HepG2 (cell line): ENCODE data around the gene VMO1. TPM values are rescaled to one million over a fixed set of nuclear protein-coding genes. Genes with fewer than 3 reads are reported as not detected.

Experiments
- ARNT2 ChIP-seq: sonication (generic); formaldehyde crosslinking; IDR thresholded peaks from 2 replicates; pipeline ENCODE4 v1.8.0; 2022; ENCODE audit warnings: mild to moderate bottlenecking, low read depth, missing genetic modification reagents, moderate library complexity
- ATF7-NPFF ChIP-seq: sonication (generic); formaldehyde crosslinking; IDR thresholded peaks from 2 replicates; pipeline ENCODE4 v1.8.1; 2023; ENCODE audit warnings: mild to moderate bottlenecking, low read depth, missing genetic modification reagents, moderate library complexity
- BRCA1 ChIP-seq: sonication (generic); formaldehyde crosslinking; IDR thresholded peaks from 2 replicates; pipeline ENCODE4 v1.4.0; 2020; ENCODE audit warnings: missing genetic modification reagents
- FIP1L1 ChIP-seq: fragments of 200-400 bp; formaldehyde crosslinking; IDR thresholded peaks from 2 replicates; pipeline ENCODE4 v1.6.1; 2018; ENCODE audit warnings: low read depth, mild to moderate bottlenecking, low read length, moderate library complexity, borderline replicate concordance; ENCODE audit not compliant: insufficient read depth
- KAT7 ChIP-seq: IDR thresholded peaks from 2 replicates; pipeline ENCODE4 v1.6.1; 2018; ENCODE audit warnings: borderline replicate concordance, missing compliant biosample characterization
- NFKBIZ ChIP-seq: IDR thresholded peaks from 2 replicates; pipeline ENCODE4 v1.6.1; 2018; ENCODE audit warnings: missing genetic modification reagents, missing compliant biosample characterization
- NONO ChIP-seq, 2 experiments: fragments of 450-650 bp in 1 of 2; sonication (generic) in 1 of 2; formaldehyde crosslinking in 1 of 2; IDR thresholded peaks in 1 of 2; conservative IDR thresholded peaks in 1 of 2; 2 replicates each; pipeline versions ENCODE4 v1.6.1 to v1.8.0; 2017 to 2022; ENCODE audit warnings: mild to moderate bottlenecking in 1 of 2, missing genetic modification reagents in 1 of 2, moderate library complexity in 1 of 2
- RBFOX2 ChIP-seq: fragments of 200-400 bp; formaldehyde crosslinking; IDR thresholded peaks from 2 replicates; pipeline ENCODE4 v1.6.1; 2017; ENCODE audit warnings: low read depth, mild to moderate bottlenecking, low read length
- SAFB2 ChIP-seq: sonication (generic); formaldehyde crosslinking; IDR thresholded peaks from 2 replicates; pipeline ENCODE4 v1.5.1; 2020; ENCODE audit warnings: missing genetic modification reagents, low read depth, mild to moderate bottlenecking, borderline replicate concordance
- SMC3 ChIP-seq: IDR thresholded peaks from 2 replicates; pipeline ENCODE4 v1.6.1; 2011; ENCODE audit warnings: low read length, improper control_type of control experiment
- THAP11 ChIP-seq: IDR thresholded peaks from 2 replicates; pipeline ENCODE4 v1.6.1; 2016; ENCODE audit warnings: missing biosample characterization, missing genetic modification reagents
- TOPORS ChIP-seq: sonication (generic); formaldehyde crosslinking; IDR thresholded peaks from 2 replicates; pipeline ENCODE4 v1.8.0; 2023; ENCODE audit warnings: mild to moderate bottlenecking, missing genetic modification reagents
- ZC3H13 ChIP-seq: sonication (generic); formaldehyde crosslinking; IDR thresholded peaks from 2 replicates; pipeline ENCODE4 v1.8.1; 2023; ENCODE audit warnings: mild to moderate bottlenecking, missing genetic modification reagents, moderate library complexity
- ZNF431 ChIP-seq: sonication (generic); formaldehyde crosslinking; IDR thresholded peaks from 2 replicates; pipeline ENCODE4 v1.9.0; 2022; ENCODE audit warnings: missing genetic modification reagents, low read depth, mild to moderate bottlenecking, borderline replicate concordance
- ZNF552 ChIP-seq: sonication (generic); formaldehyde crosslinking; IDR thresholded peaks from 2 replicates; pipeline ENCODE4 v1.9.0; 2022; ENCODE audit warnings: missing genetic modification reagents, mild to moderate bottlenecking, borderline replicate concordance
- ZNF619 ChIP-seq: sonication (generic); formaldehyde crosslinking; IDR thresholded peaks from 2 replicates; pipeline ENCODE4 v1.4.0; 2020; ENCODE audit warnings: mild to moderate bottlenecking, missing genetic modification reagents
- ZNF644 ChIP-seq: IDR thresholded peaks from 2 replicates; pipeline ENCODE4 v1.6.1; 2016; ENCODE audit warnings: low read depth
- ZNF709 ChIP-seq: sonication (generic); formaldehyde crosslinking; IDR thresholded peaks from 2 replicates; pipeline ENCODE4 v1.5.0; 2020; ENCODE audit warnings: mild to moderate bottlenecking, missing genetic modification reagents
- ZNF747 ChIP-seq: sonication (generic); formaldehyde crosslinking; IDR thresholded peaks from 2 replicates; pipeline ENCODE4 v1.8.1; 2023; ENCODE audit warnings: missing genetic modification reagents, mild to moderate bottlenecking, borderline replicate concordance
- ZSCAN12 ChIP-seq: sonication (generic); formaldehyde crosslinking; IDR thresholded peaks from 2 replicates; pipeline ENCODE4 v1.9.0; 2021; ENCODE audit warnings: mild to moderate bottlenecking, missing genetic modification reagents
- ZSCAN31 ChIP-seq: sonication (generic); formaldehyde crosslinking; IDR thresholded peaks from 2 replicates; pipeline ENCODE4 v1.5.0; 2020; ENCODE audit warnings: low read depth, mild to moderate bottlenecking, missing genetic modification reagents
- polyA plus RNA-seq, 8 experiments: library from polyadenylated mRNA; depleted of rRNA in 3 of 8; stranded (reverse) in 7 of 8; unstranded in 1 of 8; fragments of >200 nt; fragmentation: Illumina TruSeq in 4 of 8; extraction: Trizol in 4 of 8; gene quantifications; 2 replicates each; pipeline versions ENCODE4 v1.2.1 to v1.2.3, GENCODE V29; 2011 to 2016; ENCODE audit warnings: low read depth in 4 of 8, missing spikeins in 1 of 8, mixed read lengths in 1 of 8; ENCODE audit not compliant: insufficient read depth in 1 of 8
- total RNA-seq, 5 experiments: library from RNA; depleted of rRNA; stranded (reverse); fragments of >200 nt; fragmentation: Illumina TruSeq; extraction: Trizol; gene quantifications; 2 replicates each; pipeline ENCODE4 v1.2.3, GENCODE V29; 2016; ENCODE audit warnings: low read depth in 1 of 5
- TF ChIP-seq, protein P1 (sequence below): sonication (generic); formaldehyde crosslinking; IDR thresholded peaks from 2 replicates; pipeline ENCODE4 v1.4.0; 2020; ENCODE audit warnings: mild to moderate bottlenecking, missing genetic modification reagents
- TF ChIP-seq, protein P2 (sequence below): sonication (generic); formaldehyde crosslinking; IDR thresholded peaks from 2 replicates; pipeline ENCODE4 v1.4.0; 2020; ENCODE audit warnings: missing genetic modification reagents, borderline replicate concordance
- TF ChIP-seq, protein P3 (sequence below): sonication (generic); formaldehyde crosslinking; IDR thresholded peaks from 2 replicates; pipeline ENCODE4 v1.4.0; 2020; ENCODE audit warnings: missing genetic modification reagents
- TF ChIP-seq, protein P4 (sequence below): IDR thresholded peaks from 2 replicates; pipeline ENCODE4 v1.6.1; 2016

The VMO1 gene
- total and polyA plus RNA-seq, 2 of the 13 experiments (the other 11 are each of a cell fraction or from before 2014, with no cell fraction given) = not detected

DNA sequence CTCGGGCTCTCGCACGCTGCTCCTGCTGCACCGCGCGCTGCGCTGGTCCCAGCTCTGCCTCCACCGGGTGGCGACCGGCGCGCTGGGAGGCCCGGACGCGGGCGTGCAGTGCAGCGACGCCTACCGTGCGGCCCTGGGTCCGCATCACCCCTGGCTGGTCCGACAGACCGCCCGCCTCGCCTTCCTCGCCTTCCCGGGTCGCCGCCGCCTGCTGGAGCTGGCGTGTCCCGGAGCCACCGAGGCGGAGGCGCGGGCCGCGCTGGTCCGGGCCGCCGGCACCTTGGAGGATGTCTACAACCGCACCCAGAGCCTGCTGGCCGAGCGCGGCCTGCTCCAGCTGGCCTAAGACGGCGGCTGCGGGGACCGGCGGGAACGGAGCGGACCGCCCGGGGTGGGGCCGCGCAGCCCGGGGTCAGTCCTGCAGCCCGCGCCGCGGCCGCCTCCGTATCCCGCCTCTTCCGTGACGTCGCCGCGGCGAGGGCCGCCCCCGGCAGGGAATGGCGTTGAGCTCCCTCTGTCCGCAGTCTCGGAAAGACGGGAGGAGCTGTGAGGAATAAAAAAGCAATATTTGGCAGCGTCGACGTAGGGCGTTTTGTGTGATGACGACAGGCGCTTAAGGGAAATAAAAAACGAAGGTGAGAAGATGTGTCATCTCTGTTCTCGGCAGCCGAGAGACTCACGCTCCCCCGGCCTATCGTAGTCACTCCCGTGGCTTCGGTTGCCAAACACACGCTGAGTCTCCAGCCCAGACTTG is 4.0 kb upstream of the VMO1 start (continued):
- TF ChIP-seq BRCA1 (CRISPR knock-in tag) (peak; percentile 57; the same call in 1 of the 2 replicates), ZNF709 (peak; percentile 91), ARNT2 (CRISPR knock-in tag) (peak; percentile 68; the same call in 1 of the 2 replicates), ZNF619 (CRISPR knock-in tag) (no peak), ZC3H13 (CRISPR knock-in tag) (peak; percentile 97), NONO (IDR thresholded peaks at IDR 0.05) (no peak), NONO (CRISPR knock-in tag; conservative IDR thresholded peaks at IDR 0.05) (peak; percentile 87), SMC3 (peak; percentile 26; the same call in 1 of the 2 replicates), THAP11 (peak; percentile 79; the same call in 1 of the 2 replicates), FIP1L1 (no peak), ZSCAN31 (CRISPR knock-in tag) (peak; percentile 89), ZNF431 (CRISPR knock-in tag) (peak; percentile 76; the same call in 1 of the 2 replicates), RBFOX2 (peak; percentile 97), TOPORS (0 out of 2 replicates have a peak, but pooled peaks have one; percentile 71), ZNF552 (CRISPR knock-in tag) (no peak; the same call in 1 of the 2 replicates), ATF7-NPFF (CRISPR knock-in tag) (peak; percentile 95), KAT7 (CRISPR knock-in tag) (0 out of 2 replicates have a peak, but pooled peaks have one; percentile 64), SAFB2 (CRISPR knock-in tag) (peak; percentile 73; the same call in 1 of the 2 replicates), NFKBIZ (no peak), ZNF644 (no peak), ZSCAN12 (CRISPR knock-in tag) (0 out of 2 replicates have a peak, but pooled peaks have one; percentile 77), ZNF747 (CRISPR knock-in tag) (no peak)
- TF ChIP-seq, protein P1, sequence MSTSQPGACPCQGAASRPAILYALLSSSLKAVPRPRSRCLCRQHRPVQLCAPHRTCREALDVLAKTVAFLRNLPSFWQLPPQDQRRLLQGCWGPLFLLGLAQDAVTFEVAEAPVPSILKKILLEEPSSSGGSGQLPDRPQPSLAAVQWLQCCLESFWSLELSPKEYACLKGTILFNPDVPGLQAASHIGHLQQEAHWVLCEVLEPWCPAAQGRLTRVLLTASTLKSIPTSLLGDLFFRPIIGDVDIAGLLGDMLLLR (CRISPR knock-in tag) = peak; percentile 38
- TF ChIP-seq, protein P2, sequence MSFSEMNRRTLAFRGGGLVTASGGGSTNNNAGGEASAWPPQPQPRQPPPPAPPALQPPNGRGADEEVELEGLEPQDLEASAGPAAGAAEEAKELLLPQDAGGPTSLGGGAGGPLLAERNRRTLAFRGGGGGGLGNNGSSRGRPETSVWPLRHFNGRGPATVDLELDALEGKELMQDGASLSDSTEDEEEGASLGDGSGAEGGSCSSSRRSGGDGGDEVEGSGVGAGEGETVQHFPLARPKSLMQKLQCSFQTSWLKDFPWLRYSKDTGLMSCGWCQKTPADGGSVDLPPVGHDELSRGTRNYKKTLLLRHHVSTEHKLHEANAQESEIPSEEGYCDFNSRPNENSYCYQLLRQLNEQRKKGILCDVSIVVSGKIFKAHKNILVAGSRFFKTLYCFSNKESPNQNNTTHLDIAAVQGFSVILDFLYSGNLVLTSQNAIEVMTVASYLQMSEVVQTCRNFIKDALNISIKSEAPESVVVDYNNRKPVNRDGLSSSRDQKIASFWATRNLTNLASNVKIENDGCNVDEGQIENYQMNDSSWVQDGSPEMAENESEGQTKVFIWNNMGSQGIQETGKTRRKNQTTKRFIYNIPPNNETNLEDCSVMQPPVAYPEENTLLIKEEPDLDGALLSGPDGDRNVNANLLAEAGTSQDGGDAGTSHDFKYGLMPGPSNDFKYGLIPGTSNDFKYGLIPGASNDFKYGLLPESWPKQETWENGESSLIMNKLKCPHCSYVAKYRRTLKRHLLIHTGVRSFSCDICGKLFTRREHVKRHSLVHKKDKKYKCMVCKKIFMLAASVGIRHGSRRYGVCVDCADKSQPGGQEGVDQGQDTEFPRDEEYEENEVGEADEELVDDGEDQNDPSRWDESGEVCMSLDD (CRISPR knock-in tag) = peak; percentile 76
- TF ChIP-seq, protein P3, sequence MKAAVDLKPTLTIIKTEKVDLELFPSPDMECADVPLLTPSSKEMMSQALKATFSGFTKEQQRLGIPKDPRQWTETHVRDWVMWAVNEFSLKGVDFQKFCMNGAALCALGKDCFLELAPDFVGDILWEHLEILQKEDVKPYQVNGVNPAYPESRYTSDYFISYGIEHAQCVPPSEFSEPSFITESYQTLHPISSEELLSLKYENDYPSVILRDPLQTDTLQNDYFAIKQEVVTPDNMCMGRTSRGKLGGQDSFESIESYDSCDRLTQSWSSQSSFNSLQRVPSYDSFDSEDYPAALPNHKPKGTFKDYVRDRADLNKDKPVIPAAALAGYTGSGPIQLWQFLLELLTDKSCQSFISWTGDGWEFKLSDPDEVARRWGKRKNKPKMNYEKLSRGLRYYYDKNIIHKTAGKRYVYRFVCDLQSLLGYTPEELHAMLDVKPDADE (CRISPR knock-in tag) = peak; percentile 92; the same call in 1 of the 2 replicates
- TF ChIP-seq, protein P4, sequence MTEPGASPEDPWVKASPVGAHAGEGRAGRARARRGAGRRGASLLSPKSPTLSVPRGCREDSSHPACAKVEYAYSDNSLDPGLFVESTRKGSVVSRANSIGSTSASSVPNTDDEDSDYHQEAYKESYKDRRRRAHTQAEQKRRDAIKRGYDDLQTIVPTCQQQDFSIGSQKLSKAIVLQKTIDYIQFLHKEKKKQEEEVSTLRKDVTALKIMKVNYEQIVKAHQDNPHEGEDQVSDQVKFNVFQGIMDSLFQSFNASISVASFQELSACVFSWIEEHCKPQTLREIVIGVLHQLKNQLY = no peak
